ENCODE results near the gene TSSK6.

The TSSK6 gene

DNA sequence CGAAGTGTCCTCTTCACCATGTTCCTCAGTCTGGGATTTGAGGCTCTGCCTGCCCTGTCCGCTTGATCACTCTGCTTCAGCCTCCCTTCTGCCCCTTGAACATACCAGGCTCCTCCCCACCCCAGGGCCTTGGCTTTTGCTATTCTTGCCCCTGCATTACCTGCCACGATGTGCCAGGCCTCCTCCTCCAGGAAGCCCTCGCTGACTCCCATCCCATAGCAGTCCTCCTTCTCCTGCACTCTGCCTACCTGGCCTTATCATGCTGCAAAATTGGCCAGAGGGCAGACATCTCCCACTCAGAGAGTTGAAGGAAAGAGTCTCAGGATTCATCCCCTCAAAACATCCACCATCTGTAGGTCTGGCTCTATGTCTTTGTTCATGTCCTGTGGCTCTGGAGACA lies 15.5 kb upstream of the TSSK6 start:
- no peak for DNase-seq (ENCODE audit: low spot score)

DNA sequence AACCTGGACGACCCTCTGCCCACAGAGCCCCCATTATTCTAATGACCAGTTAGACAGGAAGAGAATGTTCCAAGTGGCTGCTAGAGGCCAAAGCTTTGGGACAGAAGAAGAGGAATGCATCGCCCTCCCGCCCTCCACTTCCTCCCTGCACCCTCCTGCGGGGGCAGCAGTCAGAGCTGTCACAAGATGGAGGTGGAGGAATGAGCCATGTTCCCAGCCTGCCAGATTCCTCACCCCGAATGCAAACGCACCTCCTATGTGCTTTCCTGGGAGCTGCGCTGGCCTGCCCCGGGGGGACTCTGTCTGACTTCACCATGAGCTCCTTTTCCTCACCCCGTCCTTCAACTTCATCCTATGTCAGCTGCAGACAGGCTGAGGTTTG lies 15.1 kb upstream of the TSSK6 start:
- DNase-seq (ENCODE audit: low spot score): no peak

DNA sequence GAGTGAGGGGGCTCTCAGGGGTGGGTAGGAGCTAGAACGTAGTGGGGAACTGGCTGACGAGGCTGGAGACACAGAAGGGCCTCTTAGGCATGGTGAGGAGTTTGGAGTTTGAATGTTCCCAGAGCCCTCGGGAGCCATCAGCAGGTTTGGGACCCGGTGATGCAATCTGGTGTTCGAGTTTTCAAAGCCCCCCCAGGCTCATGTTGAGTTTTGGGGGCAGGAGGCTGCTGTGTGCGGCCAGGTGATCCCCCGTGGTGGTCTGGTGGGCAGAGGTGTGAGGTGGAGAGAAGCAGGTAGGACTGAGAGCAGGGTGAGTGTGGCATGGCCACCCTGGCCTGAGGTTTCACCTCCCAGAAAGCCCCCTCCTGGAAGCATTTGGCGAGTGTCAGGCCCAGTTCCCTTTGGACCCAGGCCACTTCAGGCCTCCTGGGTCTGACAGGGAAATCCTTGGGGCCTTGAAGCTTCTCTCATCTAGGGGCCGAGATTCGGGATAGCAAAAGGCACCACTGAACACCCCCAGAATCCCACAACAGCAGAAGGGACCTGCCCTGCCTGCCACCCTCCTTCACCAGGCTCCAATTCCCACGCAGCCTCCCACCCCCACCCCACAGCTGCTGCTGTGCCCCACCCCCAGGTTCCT lies 14.6 kb upstream of the TSSK6 start:
- DNase-seq (ENCODE audit: low spot score): no peak

DNA sequence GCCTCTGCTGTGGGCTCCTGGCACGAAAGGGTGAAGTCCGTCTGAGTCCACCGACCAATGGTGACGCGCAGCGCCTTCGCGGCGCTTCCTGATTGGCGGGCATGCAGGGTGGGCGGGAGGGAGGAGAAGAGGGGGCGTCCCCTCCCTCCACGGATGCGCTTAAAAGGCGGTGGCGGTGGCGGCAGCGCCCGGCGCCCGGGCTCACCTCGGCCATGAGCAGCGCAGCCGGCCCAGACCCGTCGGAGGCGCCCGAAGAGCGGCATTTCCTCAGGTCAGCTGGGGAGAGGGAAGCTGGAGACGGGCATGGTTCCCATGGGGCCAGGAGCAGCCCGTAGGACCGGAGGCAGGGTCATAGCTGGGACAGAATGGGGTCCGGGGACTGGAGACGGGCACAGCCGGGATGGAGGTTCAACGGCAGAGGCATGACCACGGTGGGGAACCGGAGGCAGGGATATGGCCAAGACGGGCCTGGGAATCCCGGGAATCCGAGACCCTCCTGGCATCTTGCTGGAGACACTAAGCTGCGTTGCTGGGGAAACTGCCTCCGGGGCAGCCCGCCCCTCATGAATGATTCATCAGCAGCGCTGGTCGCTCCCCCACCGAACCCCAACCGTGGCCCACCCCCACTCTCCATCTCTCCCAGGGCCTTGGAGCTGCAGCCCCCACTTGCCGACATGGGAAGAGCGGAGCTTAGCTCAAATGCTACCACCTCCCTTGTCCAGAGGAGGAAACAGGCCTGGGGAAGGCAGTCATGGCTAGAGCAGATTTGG lies 13.6 kb upstream of the TSSK6 start, which contains the start of gene YJEFN3:
YJEFN3 (plus strand) TSS at position 191 of the 770 bp plus-strand sequence; CDS start at position 213, 22 bp downstream.
- DNase-seq (ENCODE audit: low spot score): no peak

DNA sequence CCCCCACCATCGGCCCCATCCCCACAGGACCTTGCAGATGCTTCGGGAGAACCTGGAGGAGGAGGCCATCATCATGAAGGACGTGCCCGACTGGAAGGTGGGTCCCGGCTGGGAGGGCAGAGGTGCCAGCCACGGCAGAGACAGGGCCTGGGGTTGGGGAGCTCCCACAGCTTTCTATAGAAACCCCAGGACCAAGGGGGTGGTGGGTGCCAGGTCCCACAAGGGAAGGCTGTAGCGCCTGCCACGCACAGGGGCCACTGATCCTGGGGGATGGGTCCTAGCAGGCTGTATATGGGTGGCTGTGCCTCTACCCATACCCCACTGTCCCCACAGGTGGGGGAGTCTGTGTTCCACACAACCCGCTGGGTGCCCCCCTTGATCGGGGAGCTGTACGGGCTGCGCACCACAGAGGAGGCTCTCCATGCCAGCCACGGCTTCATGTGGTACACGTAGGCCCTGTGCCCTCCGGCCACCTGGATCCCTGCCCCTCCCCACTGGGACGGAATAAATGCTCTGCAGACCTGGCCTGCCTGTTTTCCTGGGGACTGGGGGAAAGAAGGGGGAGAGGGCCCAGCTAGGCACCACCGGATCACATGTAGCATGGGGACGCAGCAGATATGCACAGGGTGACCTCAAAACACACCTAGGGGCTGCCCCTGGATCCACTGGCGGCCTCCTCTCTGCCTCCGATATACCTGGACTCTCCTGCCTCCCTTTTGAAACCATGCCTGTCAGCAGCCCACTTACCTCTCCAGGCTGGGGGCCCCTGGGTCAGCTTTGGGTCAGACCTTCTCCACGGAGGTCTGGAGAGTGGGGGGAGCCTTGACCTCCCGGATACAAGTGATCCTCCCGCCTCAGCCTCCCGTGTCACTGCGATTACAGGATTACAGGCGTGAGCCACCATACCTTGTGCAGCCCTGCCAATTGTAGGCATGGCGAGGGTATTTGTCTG lies 12.6 kb upstream of the TSSK6 start:
- DNase-seq (ENCODE audit: low spot score): no peak

DNA sequence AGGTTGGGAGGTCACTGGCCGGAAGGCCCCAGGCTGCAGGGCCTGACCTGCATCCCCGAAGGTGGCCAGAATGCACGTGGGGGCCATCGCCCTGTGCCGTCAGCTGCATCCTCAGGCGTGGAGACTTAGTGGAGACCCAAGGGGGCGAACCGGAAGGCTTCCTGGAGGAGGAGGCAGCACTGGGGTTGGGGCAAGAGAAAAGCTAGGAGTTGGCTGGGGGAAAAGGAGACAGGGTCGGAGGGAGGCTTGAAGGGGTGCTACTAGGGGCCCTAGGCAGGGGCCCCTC lies 12.0 kb upstream of the TSSK6 start:
- DNase-seq (ENCODE audit: low spot score): no peak

DNA sequence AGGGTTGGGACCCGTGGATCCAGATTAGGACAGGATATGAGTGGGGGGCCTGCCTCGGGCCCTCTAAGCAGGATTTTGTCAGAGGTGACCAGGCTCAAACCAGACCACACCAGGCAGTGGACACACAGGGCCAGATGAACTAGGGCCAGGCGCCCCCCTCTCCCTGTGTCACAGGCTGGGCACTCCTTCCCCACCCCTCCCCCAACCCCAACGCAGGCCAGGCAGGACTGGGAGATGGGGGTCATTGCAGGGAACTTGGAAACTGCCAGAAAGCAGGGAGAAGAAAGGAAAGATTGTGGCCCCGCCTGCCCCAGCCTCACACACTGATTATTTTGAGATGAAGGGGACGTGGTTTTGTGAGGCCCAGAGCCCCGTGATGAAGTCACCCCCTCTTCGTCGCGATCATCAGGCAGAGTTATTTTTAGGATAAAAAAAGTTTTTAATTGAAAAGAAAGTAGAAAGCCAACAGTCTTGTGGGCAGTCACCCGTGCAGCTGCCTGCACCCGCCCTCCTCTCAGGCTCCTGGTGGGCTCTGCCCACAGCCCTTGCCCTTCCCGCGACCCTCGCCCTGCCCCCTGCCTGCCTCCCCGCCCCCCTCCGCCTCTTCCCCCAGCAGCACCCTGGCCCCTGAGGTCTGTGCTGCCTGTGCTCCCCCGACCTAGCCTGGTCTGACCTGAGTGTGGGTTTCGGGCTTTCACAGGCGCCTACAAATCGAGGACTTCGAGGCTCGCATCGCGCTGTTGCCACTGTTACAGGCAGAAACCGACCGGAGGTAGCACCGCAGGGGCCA lies 11.4 kb upstream of the TSSK6 start:
- no peak for DNase-seq (ENCODE audit: low spot score)

DNA sequence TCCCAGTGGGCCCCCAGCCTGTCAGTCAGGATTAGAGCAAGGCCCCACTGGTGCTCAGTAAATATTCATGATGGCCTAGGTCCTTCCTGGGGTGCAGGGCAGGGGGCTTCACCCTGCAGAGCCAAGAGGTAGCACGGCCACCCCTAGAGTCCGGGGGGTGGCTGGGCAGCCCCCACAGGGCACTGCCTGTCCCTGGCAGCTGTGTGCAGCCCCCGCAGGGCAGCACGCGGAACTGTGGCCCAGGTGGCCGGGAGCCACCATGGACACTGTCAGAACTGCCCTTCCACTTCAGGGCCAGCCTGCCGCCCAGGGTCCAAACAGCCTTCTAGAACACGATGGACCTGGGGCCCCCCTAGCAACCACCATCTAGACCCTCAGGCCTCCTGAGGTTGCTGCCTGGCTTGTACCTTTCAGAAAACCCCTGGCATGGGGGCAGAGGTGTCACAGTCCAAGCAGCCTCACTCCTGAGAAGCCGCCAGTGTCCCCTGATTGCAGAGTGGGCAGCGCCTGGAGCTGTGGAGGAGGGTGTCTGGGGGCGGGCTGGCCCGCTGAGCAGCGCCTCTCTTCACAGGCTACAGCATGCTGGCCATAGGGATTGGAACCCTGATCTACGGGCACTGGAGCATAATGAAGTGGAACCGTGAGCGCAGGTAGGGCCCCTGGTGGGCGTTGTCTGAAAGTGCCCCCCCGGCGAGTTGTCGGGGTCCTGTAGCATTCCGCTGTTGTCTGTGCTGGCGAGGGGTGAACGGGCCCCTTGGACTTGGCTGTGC lies 10.4 kb upstream of the TSSK6 start:
- no peak for DNase-seq (ENCODE audit: low spot score)

DNA sequence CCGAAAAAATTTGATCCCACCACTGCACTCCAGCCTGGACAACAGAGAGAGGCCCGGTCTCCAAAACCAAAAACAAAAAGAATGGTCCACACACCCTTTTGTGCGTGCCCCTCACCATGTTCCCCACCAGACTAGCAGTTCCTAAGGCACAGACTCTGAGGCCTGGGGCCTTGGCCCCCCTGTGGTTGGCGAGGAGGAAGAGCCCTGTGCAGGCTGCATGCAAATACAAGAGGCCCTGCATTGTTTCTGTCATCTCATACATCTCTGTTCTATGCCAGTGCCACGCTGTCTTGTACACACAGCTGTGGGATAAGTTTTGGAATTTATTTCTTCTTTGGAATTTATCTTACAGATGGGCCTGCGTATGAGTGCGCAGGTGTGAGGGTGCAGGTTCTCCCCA lies 8.7 kb upstream of the TSSK6 start:
- no peak for DNase-seq (ENCODE audit: low spot score)

DNA sequence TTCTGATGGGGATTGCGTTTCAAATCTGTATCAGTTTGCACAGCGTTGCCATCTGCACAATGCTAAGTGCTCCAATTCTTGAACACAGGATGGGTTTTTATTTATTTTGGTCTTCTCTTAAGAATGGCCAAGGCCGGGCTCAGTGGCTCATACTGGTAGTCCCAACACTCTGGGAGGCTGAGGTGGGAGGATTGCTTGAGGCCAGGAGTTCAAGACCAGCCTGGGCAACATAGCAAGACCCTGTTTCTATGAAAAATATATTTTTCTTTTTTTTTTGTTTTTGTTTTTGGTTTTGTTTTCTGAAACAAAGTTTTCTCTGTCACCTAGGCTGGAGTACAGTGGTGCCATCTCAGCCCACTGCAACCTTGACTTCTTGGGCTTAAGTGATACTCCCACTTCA lies 7.8 kb upstream of the TSSK6 start:
- no peak for DNase-seq (ENCODE audit: low spot score)

DNA sequence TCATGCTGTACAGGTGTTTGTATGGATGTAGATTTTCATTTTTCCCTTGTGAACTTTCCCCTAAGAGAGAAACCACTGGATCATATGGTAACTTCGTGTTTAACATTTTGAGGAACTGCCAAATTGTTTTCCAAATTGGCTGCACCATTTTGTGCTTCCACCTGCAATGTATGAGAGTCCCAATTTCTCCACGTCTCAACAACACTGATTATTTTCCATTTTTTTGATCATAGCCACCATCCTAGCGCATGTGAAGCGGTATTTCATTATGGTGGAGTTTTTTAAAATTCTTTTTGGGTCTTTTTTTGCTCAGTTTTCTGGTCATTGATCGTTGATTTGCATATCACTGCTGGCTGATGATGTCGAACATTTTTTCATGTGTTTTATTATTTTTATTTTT lies 5.6 kb upstream of the TSSK6 start:
- DNase-seq (ENCODE audit: low spot score): no peak

DNA sequence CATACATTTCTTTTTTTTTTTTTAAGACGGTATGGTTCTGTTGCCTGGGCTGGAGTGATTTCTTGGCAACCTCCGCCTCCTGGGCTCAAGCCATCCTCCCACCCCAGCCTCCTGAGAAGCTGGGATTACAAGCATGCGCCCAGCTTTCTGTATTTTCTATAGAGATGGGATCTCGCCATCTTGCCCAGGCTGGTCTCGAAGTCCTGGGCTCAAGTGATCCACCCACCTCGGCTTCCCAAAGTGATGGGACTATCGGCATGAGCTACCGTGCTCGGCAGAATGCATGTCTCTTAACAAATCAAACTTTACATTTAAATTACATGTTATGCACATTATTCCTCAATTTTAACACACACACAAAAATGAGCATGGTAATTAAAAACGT lies 1.9 kb upstream of the TSSK6 start:
- DNase-seq (ENCODE audit: low spot score): no peak

DNA sequence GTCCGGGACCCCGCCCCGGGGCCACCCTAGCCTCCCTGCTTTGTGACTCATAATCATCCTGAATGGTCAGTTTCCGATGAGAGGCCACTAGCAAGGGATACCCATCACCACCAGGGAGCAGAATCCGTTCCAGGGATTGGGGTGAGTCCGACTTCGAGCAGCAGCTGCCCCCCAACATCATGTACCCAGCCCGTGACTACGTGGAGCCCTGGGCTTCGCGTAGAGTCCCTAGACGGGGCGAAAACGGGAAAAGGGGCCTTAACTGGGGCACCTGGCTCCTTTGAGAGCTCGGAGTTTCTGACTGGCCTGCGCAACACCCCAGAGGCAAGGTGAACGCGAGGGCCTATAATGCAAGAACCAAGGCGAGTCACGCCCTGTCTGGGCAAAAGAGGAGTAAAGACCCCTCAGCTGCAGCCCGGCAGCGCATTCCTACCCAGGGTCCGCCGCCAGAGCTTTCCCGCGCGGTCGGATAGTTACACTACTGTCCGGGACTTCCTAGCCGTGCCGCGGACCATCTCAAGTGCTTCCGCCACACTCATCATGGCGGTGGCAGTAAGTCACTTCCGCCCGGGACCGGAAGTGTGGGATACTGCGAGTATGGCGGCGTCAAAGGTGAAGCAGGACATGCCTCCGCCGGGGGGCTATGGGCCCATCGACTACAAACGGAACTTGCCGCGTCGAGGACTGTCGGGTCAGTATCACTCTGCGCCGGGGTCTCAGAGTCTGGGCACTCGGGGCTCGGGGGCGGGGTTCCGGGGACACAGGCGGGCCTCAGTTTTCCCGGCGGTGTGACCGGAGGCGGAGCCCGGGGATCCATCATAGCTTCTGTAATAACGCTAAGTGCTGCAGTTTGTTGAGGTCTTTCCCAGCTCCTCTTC lies 533 bp upstream of the TSSK6 start, which contains the start of gene NDUFA13:
NDUFA13 (plus strand) TSS at position 584 of the 878 bp plus-strand sequence; CDS start at position 598, 14 bp downstream.
- DNase-seq (ENCODE audit: low spot score): peak; percentile 90

DNA sequence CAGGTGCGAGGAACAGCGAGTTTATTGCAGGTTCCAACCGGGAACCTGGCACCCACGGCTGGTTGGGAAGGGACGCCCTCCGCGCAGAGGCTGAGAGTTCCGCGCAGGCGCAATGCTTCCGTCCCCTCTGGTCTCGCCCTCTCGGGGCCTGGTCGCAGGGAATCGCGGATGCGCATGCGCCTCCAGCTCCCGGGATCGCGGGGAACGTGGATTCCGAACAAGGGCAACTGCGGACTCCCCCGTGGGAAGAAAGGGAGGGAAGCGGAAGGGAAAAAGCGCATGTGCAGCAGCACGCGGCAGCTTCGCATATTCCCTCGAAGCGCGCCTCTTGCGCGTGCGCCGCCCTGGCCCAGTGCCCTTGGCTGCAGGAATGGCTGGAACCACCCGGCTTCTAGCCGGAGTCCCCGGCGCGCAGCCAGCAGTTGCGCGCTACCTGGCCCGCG lies 1.1 kb downstream of the TSSK6 start:
- DNase-seq (ENCODE audit: low spot score): no peak

DNA sequence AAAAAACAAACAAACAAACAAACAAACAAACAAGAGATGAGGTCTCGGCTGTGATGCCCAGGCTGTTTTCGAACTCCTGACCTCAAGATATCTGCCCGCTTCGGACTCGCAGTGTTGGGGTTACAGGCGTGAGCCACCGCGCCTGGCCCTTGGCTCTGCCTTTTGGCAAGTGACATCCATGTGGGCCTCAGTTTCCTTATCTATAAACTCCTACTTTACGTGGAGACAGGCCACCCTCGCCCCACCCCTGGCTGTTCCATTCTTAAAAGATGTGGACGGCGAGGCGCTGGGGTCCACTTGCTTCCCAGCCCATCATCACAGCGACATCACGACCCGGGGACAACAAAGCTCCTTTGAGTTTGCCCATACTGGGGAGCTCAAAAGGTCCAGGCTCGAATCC lies 1.7 kb downstream of the TSSK6 start:
- DNase-seq (ENCODE audit: low spot score): no peak

DNA sequence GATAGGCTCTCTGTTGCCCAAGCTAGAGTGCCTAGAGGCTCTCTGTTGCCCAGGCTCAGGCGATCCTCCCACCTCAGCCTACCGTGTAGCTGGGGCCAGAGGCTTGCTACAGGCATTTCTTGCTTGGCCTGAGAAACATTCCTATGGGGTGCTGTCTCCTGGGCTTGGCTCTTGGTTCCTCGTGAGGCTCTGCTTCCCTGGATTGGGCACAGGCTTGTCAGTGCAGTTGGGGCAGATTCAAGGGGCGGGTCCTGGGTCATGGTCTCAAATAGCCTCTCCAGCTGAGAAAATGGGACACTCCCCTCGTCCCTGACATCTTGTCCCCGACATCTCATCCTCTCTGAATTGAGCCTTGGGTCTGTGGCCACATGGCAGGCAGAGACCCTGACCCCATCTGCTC lies 4.9 kb downstream of the TSSK6 start:
- no peak for DNase-seq (ENCODE audit: low spot score)

DNA sequence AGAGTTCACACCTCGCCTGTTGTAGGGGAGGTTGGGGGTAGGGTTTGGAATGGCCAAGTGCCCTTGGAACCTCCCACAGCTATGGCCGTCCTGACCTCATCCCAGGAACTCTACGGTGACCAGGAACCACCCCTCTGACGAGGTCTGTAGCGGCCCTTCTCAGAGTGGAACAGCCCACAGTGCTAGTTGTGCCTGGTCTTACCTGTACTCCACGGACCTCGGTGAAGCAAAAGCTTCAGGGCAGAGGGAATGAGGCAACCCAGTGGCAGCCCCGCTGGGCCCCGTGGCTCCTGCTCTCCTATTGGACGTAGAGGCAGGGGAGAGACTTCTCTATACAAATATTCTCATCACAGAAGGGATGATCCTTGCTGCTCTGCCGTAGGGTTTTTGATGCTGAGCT lies 7.1 kb downstream of the TSSK6 start:
- no peak for DNase-seq (ENCODE audit: low spot score)

DNA sequence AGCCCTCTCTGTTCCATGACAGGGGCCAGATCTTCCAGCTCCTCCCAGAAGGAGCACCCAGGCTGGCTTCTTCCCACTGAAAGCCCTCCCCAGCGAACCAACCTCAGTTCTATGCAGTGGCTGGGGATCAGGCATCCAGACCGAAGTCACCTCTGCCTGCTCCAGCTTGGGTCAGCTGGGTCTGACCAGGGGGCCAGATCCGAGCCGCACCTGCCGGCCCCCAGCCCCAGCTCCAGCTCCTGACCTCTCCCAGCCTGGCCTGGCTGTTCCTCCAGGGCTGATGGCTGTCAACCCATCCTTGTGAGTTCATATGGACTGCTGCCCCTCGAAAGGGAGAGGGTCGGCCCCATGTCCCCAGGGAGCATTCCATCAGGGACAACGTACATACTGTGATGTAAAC lies 8.0 kb downstream of the TSSK6 start:
- DNase-seq (ENCODE audit: low spot score): no peak

DNA sequence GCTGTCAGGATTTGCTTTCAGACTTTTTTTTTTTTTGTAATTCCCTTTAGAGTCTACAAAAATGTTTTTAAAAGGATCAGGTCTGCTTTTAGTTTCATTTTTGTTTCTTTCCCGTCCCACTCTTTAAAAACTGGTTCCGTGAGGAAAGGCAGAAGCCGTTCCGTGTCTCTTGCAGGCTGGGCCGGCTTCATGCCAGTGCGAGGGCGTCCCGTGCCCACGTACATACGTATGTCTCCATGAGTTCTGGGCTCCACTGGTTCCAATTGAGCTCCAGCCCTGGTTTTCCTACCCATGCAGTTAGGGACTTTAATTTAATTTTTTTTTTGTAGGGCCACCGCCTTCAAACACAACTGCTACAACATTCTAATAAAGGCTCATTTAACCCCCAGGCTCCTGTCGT lies 8.8 kb downstream of the TSSK6 start:
- DNase-seq (ENCODE audit: low spot score): no peak

DNA sequence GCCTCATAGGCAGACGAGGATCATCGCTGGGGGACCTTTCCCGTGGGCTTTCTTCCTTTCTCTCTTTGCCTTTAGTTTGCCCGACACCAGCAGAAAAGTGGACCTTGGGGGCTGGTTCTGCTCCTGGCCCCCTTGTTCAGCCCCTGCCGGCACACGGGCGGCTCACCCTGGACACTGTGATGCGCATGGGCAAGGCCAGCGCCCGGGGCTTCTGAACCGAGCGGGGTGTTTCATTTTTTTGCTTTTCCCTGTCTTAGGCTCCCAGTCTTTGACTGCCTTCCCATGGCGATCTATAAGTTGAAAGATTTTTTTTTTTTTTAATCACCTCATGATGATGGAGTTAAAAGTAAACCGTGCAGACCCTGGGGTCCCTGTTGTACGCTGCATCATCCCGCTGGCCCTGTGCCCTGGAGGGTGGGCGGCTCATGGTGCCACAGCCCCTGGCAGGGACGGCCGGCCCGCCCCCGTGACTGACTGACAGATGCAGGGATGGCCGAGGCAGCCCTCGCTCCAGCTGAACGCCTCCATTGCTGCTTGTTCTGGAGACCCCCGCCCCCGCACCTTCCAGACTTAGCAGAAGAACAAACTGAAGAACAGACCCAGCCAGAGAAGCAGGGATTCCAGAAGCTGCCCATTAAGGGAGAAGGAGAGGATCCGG lies 9.6 kb downstream of the TSSK6 start:
- no peak for DNase-seq (ENCODE audit: low spot score)

Measured in LoVo (cell line).